ENCODE measurements around the gene ZNF182. TPM values are rescaled to one million over a fixed set of nuclear protein-coding genes. Genes with fewer than 3 reads are reported as not detected.
"Not testable (repeated sequence)": the region's sequence is repeated elsewhere in the genome, so short reads cannot be mapped to it uniquely, and the experiment has no call there.

ZNF182 gene
- total RNA-seq, 4 donors from 2014 or later, result 3.2 to 8.4 (median 5.0) TPM

DNA sequence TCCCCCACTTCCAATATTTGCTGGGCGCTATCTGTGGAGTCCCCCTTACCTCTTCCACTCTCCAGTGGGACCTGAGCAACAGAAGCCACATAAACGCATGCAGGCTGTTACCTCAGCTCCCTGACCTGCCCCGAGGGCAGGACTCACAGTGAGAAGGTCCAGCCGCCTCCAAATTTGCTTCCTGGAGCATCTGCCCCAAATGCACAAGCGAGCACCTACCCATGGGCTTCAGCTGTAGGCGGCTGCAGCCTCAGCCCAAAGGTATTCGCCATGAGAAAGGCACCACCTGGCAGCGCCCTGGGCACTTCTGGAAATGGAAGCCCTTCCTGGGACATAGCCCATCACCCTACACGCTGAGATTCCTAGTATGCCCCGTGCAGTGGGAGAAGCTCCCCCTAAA, 26.4 kb upstream of the ZNF182 start:
- no peaks in the 10 kb centered on the region for H3K27me3 ChIP-seq
- intact Hi-C loops (cut with DNase I; ENCODE audit: low total_unique reads), result no loop called here
- H3K4me3 ChIP-seq, result no peak overlapping the region
- DNase-seq, result no peak
- H3K27ac ChIP-seq, result no peak overlapping the region
- TF ChIP-seq POLR2A (IDR thresholded peaks at IDR 0.05) (no peak), CTCF (IDR thresholded peaks at IDR 0.05) (no peak)
- no peaks in the 10 kb centered on the region for H3K36me3 ChIP-seq
- H3K4me1 ChIP-seq, result no peaks in the 10 kb centered on the region
- no peaks in the 10 kb centered on the region for H3K9me3 ChIP-seq

DNA sequence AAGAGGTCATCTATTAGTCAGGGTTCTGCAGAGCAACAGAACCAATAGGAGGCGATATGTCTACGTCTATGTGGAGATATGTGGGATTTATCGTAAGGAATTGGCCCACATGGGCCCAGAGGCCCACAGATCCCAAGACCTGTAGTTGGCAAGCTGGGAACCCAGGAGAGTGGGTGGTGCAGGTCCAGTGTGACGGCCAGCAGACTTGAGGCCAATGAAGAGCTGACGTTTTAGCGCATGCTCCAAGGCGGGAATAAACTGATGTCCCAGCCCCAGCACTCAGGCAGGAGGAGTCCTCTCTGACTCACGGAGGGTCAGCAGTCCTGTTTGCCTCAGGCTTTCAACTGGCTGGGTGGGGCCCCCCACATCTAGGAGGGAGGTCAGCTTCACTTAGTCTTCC, 24.3 kb upstream of the ZNF182 start:
- DNase-seq, result no peak
- Histone ChIP-seq H3K9me3 (no peaks in the 10 kb centered on the region), H3K27ac (no peak overlapping the region), H3K36me3 (no peaks in the 10 kb centered on the region), H3K4me1 (no peaks in the 10 kb centered on the region), H3K4me3 (no peak overlapping the region), H3K27me3 (no peaks in the 10 kb centered on the region)
- TF ChIP-seq POLR2A (IDR thresholded peaks at IDR 0.05), result no peak
- TF ChIP-seq CTCF (IDR thresholded peaks at IDR 0.05), result no peak
- intact Hi-C loops (cut with DNase I; ENCODE audit: low total_unique reads), result no loop called here

GRCh38 chrX:48027545-48027944, 23.8 kb upstream of the ZNF182 start:
- H3K27ac ChIP-seq; H3K4me3 ChIP-seq; H3K36me3 ChIP-seq; intact Hi-C loops (cut with DNase I; ENCODE audit: low total_unique reads); DNase-seq; H3K27me3 ChIP-seq; H3K4me1 ChIP-seq; H3K9me3 ChIP-seq: not testable (repeated sequence)

- Histone ChIP-seq H3K9me3 (no peaks in the 10 kb centered on the region), H3K27me3 (no peaks in the 10 kb centered on the region), H3K27ac (no peak overlapping the region), H3K4me3 (no peak overlapping the region), H3K4me1 (no peaks in the 10 kb centered on the region), H3K36me3 (no peaks in the 10 kb centered on the region)
- intact Hi-C loops (cut with DNase I; ENCODE audit: low total_unique reads), result no loop called here
- DNase-seq, result peak in 1 of 2 donors; percentile 42
- TF ChIP-seq POLR2A (IDR thresholded peaks at IDR 0.05), result no peak
- TF ChIP-seq CTCF (IDR thresholded peaks at IDR 0.05), result peak; percentile 50 to 57 (median 52)
These were observed 21.8 kb upstream of the ZNF182 start for GRCh38 chrX:48025561-48025960.

- Histone ChIP-seq H3K27ac (no peak overlapping the region), H3K27me3 (no peaks in the 10 kb centered on the region), H3K4me1 (no peaks in the 10 kb centered on the region), H3K36me3 (no peaks in the 10 kb centered on the region), H3K9me3 (no peaks in the 10 kb centered on the region), H3K4me3 (no peak overlapping the region)
- intact Hi-C loops (cut with DNase I; ENCODE audit: low total_unique reads), result no loop called here
- TF ChIP-seq POLR2A (IDR thresholded peaks at IDR 0.05) (no peak), CTCF (IDR thresholded peaks at IDR 0.05) (no peak)
- no peak for DNase-seq
These were observed 18.9 kb upstream of the ZNF182 start for GRCh38 chrX:48022738-48023137.

DNA sequence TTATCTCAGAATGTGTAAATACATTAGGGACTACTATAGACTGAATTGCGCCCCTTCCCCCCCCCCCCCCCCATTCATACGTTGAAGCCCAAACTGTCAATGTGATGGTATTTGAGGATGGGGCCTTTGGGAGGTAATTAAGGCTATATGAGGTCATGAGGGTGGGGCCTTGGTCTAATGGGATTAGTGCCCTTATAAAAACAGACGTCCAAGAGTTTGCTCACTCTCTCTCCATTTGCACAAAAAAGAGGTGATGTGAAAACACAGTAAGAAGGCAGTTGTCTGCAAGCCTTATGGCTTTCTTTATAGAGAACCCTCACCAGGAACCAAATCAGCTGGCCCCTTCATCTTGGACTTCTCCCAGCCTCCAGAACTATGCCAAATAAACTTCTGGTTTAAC, 18.3 kb upstream of the ZNF182 start:
- no peaks in the 10 kb centered on the region for H3K36me3 ChIP-seq
- H3K27ac ChIP-seq, result peak overlapping the region; percentile 89 to 91
- H3K4me1 ChIP-seq, result no peaks in the 10 kb centered on the region
- no peaks in the 10 kb centered on the region for H3K9me3 ChIP-seq
- TF ChIP-seq POLR2A (IDR thresholded peaks at IDR 0.05), result no peak
- no peak for TF ChIP-seq CTCF (IDR thresholded peaks at IDR 0.05)
- DNase-seq, result no peak
- intact Hi-C loops (cut with DNase I; ENCODE audit: low total_unique reads), result no loop called here
- H3K27me3 ChIP-seq, result no peaks in the 10 kb centered on the region
- H3K4me3 ChIP-seq, result peak overlapping the region in 1 of 2 donors; percentile 49
